SK-N-MC (cell line): ENCODE measurements around the gene SOCS7.

ENCODE experiments used
- EZH2 ChIP-seq: fragments of 200-600 bp; sonication (generic); IDR thresholded peaks from one replicate; pipeline ENCODE4 v1.6.1; 2017; ENCODE audit warnings: antibody characterized with exemption
- FOXP2 ChIP-seq: optimal IDR thresholded peaks from 2 replicates; pipeline ENCODE3; 2011; ENCODE audit warnings: mild to moderate bottlenecking, moderate library complexity; ENCODE audit not compliant: insufficient read depth; ENCODE audit errors: extremely low read length, control extremely low read depth
- POLR2AphosphoS5 ChIP-seq: IDR thresholded peaks from 2 replicates; pipeline ENCODE4 v1.6.1; 2012; ENCODE audit warnings: mild to moderate bottlenecking, low read depth, low read length, borderline replicate concordance

DNA sequence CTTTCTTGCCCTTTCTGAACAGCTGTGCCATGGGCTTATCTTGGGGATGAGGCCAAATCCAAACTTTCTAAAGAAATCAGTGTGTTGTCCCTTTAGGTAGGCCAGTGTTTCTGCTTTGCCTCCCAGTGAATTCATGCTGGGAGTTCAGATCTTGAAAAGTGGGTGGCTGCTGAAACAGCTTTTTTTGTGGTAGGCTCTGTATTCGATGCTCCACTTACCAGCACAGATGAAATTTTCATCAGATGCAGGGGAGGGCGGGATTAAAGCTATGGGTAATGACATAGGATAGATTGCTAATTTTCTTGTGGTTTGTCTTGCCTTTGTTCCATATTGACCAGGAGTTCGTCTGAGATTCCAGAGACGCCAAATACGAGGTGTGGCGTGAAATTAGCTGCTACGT is 2.8 kb downstream of the SOCS7 start:
- TF ChIP-seq EZH2 (no peak), POLR2AphosphoS5 (no peak), FOXP2 (no peak)
